HG03139 (cell line): ENCODE measurements around the gene LEFTY1.
A peak's percentile ranks its signal among the peaks of the same experiment; 100 is the strongest.
"Not testable (repeated sequence)": the region's sequence is repeated elsewhere in the genome, so short reads cannot be mapped to it uniquely, and the experiment has no call there.

Experiments used
- ATAC-seq: cut with Tn5 transposase; IDR thresholded peaks from one replicate; pipeline ENCODE4 v1.9.1; 2021; ENCODE audit not compliant: unreplicated experiment

The LEFTY1 gene

DNA sequence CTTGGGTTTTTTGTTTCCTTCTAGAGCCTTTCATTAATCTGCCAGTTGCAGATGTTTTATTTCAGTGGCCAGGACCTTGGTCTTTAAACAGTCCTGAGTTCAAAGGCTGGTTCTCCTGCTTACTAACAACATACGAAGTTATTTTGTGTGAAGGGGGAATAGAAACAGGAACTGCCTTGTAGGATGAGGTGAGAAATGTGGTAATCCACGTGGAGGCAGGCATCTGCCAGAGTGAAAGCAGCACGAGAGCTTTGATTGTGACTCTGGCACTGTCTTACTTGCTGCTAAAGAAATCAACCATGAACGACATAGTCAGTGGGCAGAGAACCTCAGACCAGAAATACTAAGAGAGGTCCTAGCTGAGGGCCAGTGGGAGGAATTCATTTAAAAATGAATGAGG is 37.1 kb downstream of the LEFTY1 start:
- peak; percentile 40 for ATAC-seq

DNA sequence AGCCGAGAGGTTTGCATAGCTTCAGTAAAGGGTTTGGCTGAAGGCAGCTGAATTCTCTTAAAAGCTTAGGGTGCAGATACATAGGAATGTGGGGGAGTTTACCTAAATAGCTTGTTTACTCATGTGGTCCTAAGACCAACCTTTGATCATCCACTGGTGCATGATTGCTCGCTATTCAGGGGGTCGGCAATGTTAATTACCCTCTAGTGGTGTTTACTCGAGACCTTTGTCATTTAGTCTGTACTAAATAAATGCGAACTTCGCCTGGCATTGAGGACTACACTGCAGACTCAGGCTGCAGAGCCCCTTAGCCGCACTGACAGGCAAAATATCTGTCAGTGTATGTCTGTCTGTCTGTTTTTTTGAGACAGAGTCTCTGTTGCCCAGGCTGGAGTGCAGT is 38.6 kb downstream of the LEFTY1 start:
- ATAC-seq, result no peak

DNA sequence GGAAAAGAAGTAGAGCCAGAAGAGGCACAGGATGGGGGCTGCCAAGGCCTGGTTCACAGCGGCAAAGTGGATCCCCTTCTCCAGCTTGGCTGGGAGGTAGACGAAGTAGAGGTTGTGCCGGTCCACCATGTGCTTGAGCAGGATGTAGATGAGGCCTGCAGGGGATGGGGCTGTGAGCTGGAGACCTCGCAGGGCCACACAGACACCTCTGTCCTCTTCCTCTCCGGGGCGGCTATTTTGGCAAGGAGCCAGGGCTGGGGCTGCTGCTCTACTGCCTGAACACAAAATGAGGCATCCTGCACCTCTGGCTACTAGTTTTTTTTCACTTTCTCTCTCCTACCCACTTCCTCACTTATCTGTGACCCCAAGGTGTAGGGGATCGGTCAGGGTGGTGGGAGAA is 39.0 kb downstream of the LEFTY1 start:
- ATAC-seq, result no peak

DNA sequence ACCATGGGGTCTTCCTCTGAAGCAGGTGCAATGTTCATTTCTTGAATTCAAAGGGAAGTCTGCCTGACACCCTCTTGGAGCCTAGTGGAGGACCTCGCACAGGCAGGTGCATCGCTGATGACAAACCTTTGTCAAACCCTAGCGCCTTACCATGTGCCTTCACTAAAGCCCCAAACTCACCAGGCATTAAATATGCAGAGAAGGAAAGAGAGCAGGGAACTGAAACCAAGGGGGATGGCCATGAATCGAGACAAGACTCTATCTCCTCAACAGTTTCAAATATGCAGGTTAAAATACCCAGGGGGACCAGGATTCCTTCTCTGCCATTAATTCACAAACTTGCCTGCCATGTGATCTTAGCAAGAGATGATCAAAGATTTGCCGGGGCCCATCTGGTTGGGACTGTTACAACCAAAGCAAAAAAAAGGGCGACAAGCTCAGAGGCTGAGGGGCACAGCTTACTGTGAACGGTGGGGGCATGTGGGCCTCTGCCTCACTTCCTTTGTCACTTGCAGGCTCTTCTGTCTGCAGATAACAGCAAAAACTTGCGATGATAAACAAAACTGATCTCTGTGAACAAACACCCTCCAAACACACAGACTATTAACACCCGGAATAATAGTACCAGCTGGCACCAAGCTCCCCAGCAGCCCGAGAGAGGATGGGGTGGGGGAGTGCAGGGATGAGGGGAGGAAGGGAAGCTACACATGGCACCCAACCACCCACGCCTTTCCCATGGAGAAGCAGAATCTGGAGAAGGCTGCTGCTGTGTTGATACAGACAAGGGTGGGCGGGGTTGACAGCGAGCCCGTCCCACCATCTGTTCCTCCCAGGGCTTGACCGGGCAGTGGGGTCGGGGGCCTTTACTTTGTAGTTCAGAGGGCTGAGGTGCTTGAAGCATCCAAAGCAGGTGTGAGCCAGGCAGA is 40.7 kb downstream of the LEFTY1 start:
- ATAC-seq, result peak; percentile 53

DNA sequence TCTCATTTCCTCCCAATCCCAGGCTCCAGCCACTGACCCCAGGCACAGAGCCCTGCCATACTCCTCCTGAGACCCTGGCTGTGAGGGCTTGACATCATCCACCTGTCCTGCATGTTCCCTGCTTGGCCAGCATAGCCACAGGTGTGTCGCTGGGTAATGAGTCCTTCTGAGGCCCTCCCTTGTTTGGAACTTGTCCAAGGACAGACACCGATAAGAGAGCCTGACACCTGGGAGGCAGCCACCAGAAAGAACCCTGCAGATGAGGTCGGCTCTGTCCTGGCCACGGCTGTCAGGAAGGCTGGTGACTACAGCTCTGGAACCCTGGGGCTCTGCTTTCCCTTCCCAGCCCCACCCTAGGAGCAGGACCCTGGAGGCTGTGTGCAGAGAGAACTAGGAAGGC is 41.3 kb downstream of the LEFTY1 start:
- ATAC-seq, result no peak

DNA sequence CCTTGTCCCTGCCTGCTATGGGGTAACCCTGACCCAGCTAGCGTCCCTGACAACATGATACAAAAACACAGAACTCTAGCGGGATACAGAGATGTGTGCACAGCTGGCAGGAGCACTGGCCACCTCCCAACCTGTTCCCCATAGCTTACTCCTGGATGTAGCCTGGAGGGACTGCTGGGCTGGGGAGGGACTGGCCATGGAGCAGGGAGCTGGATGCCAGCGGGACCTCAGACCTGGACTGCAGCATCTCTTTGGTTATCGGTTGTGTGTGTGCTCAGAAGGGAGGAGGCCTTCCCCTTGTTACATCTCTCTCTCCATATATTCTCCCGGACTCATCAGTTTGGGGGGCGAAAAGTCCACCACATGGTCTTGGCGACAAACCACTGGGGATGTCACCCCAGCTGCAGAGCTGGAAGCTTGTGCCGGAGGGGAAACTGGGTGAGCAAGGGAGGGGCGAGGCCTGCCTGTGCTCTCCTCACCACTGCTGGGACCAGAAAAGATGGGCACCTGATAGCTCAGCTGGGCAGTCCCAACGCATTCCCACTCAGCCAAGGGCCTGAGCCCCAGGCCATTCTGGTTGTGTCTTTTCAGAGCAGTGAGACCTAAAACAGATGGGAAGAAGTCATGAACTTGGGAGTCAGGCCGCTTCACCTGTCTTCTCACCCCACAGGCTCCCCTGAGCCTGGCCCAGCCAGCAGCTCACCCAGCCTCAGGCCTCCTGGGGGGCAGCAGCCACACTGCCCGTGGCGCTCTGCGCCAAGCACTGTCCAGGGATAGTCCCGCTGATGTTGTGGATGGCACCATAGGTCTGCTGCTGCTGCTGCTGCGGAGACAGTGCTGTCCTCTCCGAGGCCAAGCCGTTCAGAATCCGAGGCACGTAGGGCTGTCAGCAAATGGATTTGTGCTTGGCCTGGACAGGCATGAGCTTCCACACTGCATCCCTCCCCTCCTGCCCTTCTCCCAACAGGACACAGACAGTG is 42.3 kb downstream of the LEFTY1 start:
- ATAC-seq, result no peak

DNA sequence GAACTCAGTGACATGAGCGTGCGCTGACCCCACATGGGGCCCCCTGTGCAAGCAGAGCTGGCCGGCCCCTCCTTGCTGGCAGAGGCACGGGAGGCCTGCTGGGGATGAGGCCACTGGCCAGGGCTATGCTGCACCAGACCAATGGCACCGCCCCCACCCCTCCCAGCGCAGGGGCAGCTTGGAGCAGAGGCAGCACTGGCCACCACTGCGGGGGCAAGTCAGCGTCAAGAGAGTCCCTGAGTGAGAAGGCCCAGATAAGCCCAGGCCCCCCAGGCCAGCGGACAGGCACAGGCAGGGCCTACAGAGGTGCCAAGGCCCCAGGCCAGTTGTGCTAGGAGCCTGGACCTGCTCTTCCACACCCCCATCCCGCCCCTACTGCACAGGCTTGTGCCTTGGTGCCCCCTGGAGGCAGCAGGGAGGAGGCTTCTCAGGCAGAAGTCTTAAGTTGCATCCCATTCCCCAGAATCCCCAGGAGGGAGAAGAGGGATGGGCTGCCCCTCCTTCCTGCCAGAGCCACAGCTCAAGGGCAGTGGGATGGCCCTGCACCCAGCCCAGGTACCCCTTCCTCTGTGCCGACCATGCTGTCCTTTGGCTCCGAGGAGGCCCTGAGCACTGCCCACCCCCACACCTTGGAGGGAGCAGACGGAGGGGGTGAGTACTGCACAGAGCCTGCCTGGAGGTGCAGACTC is 43.2 kb downstream of the LEFTY1 start:
- no peak for ATAC-seq

DNA sequence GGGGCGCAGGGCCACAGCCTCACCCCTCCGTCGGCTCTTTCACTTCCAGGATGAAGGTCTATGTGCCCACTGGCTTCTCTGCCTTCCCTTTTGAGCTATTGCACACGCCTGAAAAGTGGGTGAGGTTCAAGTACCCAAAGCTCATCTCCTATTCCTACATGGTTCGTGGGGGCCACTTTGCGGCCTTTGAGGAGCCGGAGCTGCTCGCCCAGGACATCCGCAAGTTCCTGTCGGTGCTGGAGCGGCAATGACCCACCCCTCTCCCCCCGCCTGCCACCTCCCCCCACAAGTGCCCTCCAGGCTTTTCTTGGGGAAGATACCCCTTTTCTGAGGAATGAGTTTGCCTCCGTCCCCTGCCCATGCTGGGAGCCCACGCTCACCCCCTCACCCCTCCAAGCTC is 43.8 kb downstream of the LEFTY1 start:
- no peak for ATAC-seq

DNA sequence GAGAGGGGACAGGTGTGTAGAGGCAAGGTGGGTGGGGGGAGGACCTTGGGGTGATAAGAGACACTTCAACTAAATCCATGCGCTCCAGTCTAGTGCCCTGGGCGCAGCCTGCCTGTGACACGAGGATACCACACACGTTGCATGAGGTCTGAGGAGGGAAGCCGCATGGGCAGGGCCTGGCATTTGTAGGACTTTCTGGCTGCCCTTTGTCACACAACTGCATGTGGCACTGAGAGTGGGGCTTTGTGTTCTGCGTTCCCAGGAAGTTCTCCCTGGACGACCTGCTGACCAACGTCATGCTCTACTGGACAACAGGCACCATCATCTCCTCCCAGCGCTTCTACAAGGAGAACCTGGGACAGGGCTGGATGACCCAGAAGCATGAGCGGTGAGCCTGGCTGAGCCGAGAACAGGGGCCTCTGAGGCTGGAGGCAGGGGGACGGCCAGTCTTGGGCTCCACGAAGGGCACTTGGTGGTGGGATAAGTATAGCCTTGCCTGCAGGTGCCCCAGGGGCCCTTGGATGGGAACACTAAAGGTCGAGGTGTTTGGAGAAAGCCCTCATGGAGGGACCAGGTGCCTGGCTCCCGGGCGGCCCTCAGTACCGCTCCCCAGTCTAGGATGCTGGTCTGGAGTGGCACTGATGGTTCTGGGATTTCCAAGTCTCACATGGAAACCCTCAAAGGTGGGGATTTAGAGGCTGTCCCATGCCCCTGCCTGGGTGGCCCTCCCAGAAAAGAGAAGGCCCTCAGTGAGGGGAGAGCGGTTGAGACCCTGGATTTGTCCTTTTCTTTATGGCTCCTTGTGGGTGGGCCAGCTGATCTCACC is 44.5 kb downstream of the LEFTY1 start:
- no peak for ATAC-seq

DNA sequence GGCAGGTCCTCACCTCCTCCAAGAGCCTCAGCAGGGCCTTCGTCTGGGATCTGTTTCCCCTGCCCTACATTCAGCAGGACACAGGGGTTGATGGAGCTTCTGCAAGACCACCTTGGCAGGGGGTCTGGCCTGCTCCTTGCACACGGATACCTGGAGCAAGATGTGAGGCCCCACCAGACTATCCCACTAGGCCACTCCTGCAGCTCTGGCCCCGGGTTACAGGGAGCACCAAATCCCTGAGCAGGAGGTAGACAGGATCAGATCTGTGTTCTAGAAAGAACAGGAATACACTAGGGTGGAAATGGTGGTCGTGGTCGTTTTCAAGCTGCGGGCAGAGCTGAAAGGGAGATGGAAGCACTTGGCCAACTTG is 45.5 kb downstream of the LEFTY1 start:
- ATAC-seq, result no peak

DNA sequence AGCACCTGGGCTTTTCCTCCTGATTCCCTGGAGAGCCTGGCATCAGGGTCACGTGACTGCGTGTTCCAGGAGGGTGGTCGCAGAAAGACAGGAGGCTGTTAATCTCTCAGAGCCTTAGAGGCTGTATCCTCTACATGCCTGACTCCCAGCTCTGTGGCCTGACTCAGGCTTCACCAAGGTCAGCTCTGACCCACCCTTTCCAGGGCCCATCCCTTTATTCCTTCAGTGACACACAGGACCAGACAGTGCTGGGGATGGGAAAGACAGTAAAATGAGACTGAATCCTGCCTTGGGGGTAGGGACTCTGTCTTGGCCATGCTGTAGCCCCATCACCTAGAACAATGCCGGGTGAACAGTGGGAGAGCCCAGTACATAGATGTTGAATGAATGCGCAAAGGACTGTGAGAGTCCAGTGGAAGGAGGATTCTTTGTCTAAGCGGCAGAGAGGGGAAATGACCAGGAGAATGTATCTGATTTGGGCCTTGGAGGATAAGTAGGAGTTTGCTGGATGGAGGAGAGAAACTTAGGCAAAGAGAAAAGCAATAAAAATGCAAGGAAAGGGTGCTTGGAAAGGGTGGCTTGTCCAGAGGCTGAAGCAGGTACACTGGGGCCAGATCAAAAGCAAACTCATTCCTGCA is 46.0 kb downstream of the LEFTY1 start:
- no peak for ATAC-seq

DNA sequence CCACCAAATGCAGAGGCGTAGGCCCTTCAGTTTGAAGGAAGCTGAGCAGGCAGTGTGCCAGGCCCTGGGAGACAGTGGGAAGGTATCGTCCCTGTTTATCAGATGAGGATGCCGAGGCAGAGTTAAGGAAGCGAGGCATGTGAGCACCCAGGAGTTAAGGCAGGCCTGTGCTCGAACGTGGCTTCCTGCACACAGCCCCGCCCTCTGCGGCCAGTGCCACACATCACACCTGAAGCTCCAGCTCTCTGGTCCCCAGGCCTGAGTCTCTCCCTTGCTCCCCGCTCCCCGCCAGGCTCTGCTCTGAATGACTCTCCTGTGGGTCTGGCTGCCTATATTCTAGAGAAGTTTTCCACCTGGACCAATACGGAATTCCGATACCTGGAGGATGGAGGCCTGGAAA is 46.9 kb downstream of the LEFTY1 start:
- no peak for ATAC-seq

DNA sequence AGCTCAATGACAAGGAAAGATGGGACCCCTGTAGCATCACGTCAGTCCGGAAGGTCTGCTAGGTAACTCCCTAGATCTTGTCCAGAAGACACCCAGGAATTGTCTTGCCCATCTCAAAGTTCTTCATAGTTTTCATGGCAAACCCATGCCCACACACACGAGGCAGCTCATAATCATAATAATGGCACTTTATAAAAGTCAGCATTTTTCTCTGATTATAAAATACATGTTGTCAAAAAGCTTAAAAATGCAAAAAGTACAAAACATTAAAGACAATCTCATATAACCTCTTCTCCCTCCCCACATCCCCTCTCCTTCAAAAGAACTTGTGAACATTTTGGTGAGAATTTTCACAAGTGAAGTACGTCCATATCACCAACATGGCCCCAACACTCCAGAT is 48.2 kb downstream of the LEFTY1 start:
- no peak for ATAC-seq

DNA sequence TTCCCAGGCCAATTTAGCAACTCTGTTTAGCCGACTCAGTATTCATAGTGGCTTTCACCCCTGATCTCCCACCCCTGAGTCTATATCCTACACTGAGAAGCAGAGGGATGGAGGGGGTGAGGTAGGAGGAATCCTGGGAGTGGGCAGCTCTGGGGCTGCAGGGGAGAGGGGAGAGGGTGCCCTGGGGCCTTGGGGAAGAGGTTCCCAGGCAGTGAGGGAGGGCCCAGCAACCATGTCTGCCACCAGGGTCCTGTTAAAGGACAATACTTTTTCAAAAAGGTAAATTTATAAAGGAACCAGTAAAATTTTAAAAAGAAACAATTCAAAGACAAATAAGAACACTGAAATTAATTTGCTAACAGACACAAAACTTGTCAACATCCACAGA is 48.7 kb downstream of the LEFTY1 start:
- no peak for ATAC-seq

DNA sequence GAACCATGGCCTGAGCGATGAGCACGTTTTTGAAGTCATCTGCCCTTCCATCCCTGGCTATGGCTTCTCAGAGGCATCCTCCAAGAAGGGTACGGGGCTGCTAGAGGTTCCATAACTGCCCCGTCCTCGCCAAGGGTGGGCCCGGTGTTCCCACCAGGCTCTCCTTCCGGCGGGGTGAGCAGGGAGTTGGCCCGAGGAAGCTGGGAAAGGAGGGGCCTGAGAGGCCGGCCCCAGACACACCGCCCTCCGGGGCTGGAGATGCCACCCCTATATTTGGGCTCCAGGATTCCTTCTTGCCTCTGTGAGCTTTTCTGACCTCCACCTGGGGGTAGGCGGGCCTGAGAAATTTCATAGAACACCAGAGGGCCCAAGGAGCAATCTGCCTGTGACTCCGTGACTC is 50.2 kb downstream of the LEFTY1 start:
- ATAC-seq, result no peak

DNA sequence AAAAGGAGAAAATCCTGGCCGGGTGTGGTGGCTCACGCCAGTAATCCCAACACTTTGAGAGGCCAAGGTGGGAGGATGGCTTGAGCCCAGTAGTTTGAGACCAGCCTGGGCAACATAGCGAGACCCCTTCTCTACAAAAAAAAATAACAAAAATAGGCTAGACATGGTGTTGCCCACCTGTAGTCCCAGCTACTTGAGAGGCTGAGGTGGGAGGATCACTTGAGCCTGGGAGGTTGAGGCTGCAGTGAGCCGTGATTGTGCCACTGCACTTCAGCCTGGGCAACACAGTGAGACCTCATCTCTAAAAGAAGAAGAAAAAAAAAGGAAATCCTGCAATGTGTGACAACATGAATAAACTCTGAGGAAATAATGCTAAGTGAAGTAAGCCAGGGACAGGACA is 52.6 kb downstream of the LEFTY1 start:
- not testable (repeated sequence) for ATAC-seq
